SK-N-SH (cell line): ENCODE results near the gene TUBA4A.

Experiments
- EZH2phosphoT487 ChIP-seq: fragments of 200-600 bp; sonication (generic); IDR thresholded peaks from 2 replicates; pipeline ENCODE4 v1.6.1; 2017; ENCODE audit warnings: low read depth, mixed run types, mild to moderate bottlenecking, antibody characterized with exemption, moderate library complexity, borderline replicate concordance
- JUND ChIP-seq: IDR thresholded peaks from 2 replicates; pipeline ENCODE4 v1.4.0; 2012
- RCOR1 ChIP-seq: fragments of 150-350 bp; IDR thresholded peaks from 2 replicates; pipeline ENCODE4 v1.6.1; 2017; ENCODE audit warnings: antibody characterized with exemption, low read length
- YY1 ChIP-seq: IDR thresholded peaks from 2 replicates; pipeline ENCODE4 v1.4.0; 2012; ENCODE audit warnings: low read depth, mild to moderate bottlenecking
- TF ChIP-seq, protein P1 (sequence below): fragments of 200-600 bp; sonication (generic); IDR thresholded peaks from 2 replicates; pipeline ENCODE4 v1.6.1; 2017; ENCODE audit warnings: antibody characterized with exemption, mild to moderate bottlenecking, moderate library complexity
- TF ChIP-seq, protein P2 (sequence below): IDR thresholded peaks from 2 replicates; pipeline ENCODE4 v1.4.0; 2012; ENCODE audit warnings: low read depth, borderline replicate concordance

- TF ChIP-seq, protein P1, sequence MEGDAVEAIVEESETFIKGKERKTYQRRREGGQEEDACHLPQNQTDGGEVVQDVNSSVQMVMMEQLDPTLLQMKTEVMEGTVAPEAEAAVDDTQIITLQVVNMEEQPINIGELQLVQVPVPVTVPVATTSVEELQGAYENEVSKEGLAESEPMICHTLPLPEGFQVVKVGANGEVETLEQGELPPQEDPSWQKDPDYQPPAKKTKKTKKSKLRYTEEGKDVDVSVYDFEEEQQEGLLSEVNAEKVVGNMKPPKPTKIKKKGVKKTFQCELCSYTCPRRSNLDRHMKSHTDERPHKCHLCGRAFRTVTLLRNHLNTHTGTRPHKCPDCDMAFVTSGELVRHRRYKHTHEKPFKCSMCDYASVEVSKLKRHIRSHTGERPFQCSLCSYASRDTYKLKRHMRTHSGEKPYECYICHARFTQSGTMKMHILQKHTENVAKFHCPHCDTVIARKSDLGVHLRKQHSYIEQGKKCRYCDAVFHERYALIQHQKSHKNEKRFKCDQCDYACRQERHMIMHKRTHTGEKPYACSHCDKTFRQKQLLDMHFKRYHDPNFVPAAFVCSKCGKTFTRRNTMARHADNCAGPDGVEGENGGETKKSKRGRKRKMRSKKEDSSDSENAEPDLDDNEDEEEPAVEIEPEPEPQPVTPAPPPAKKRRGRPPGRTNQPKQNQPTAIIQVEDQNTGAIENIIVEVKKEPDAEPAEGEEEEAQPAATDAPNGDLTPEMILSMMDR: no peak
- no peak for TF ChIP-seq RCOR1
- TF ChIP-seq JUND: no peak; the same call in 1 of the 2 replicates
- TF ChIP-seq EZH2phosphoT487: no peak
- TF ChIP-seq, protein P2, sequence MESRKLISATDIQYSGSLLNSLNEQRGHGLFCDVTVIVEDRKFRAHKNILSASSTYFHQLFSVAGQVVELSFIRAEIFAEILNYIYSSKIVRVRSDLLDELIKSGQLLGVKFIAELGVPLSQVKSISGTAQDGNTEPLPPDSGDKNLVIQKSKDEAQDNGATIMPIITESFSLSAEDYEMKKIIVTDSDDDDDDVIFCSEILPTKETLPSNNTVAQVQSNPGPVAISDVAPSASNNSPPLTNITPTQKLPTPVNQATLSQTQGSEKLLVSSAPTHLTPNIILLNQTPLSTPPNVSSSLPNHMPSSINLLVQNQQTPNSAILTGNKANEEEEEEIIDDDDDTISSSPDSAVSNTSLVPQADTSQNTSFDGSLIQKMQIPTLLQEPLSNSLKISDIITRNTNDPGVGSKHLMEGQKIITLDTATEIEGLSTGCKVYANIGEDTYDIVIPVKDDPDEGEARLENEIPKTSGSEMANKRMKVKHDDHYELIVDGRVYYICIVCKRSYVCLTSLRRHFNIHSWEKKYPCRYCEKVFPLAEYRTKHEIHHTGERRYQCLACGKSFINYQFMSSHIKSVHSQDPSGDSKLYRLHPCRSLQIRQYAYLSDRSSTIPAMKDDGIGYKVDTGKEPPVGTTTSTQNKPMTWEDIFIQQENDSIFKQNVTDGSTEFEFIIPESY: no peak
- TF ChIP-seq YY1: no peak
Observed at GRCh38 chr2:219289537-219290361, 36.0 kb upstream of the TUBA4A start.
